Fibroblast of skin of left biceps (primary cell): ENCODE data around the gene ZNF189.
A peak's percentile ranks its signal among the peaks of the same experiment; 100 is the strongest.
"Not testable (repeated sequence)": the region's sequence is repeated elsewhere in the genome, so short reads cannot be mapped to it uniquely, and the experiment has no call there.

Experiments
- DNase-seq, 2 experiments: peaks; one replicate each; pipeline ENCODE4 v3.0.0-alpha.2; 2013; ENCODE audit warnings: low read depth in 2 of 2

Gene ZNF189

DNA sequence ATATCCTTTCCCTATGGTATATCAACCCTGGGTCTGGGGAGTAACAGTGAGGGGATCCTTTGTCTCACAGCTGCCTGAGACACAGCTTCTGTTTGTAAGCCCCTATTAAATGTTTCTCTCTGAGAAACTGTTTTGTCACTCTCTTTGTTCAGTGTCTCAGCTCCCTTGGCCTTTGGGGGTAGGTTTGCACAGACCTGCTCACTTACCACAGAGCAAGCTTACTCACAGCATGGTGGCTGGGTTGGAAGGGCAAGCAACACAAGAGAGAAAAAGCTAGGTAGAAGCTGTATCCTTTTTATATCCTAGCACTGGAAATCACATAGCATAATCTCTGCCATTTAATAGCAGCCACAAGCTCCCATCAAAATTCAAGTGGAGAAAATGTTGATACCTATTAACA, 18.4 kb upstream of the ZNF189 start:
- no peak for DNase-seq

DNA sequence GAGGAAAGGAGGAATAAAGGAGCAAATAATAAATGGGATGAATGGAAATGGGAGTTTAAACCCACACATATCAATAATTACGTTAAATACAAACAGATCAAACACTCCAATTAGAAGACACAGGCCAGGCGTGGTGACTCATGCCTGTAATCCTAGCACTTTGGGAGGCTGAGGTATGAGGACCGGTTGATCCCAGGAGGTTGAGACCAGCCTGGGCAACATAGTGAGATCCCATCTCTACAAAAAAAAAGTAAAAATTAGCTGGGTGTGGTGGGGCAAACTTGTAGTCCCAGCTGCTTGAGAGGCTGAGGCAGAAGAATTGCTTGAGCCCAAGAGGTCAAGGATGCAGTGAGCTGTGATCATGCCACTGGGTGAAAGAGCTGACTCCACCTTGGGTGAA, 17.5 kb upstream of the ZNF189 start:
- no peak for DNase-seq

DNA sequence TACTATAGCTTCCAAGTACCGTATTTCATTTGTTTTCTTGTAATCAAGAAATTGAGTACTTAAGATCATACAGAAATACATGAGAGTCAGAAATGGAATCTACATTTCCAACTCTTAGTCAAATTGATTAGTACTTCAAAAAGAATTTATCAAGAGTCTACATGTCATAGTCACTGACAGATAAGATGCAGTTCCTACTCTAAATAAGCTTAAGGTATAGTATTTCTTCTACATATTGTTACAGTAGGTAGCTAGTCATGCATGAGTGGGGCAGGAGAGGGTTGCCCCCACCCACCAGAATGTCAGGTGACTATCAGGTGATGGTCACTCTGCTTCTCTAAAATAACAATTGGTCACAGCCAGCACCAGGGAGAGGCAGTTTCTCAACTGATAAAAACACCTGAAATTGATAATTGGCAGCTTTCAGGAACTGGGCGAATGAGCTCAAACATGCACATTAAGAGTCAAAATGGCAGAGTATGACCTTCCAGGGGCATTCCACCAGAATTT, 16.8 kb upstream of the ZNF189 start:
- DNase-seq: no peak

DNA sequence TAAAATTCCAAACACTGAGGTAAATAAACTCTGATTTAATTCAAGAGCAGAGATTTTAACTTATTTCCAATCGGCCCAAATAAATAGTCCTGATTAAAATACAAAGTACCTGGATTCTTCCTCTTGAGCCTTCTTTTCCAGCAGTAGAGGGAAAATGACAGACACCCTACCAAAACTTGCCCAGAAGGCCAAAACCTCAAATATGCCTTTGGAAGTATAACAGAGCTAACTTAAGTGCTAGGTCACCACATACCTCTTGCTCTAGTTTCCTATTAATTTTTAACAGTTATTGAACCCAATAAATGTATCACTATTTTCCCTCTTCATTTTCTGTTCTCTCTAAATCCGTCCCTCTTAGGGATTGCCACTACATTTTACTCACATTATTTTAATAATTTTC, 15.3 kb upstream of the ZNF189 start:
- no peak for DNase-seq

DNA sequence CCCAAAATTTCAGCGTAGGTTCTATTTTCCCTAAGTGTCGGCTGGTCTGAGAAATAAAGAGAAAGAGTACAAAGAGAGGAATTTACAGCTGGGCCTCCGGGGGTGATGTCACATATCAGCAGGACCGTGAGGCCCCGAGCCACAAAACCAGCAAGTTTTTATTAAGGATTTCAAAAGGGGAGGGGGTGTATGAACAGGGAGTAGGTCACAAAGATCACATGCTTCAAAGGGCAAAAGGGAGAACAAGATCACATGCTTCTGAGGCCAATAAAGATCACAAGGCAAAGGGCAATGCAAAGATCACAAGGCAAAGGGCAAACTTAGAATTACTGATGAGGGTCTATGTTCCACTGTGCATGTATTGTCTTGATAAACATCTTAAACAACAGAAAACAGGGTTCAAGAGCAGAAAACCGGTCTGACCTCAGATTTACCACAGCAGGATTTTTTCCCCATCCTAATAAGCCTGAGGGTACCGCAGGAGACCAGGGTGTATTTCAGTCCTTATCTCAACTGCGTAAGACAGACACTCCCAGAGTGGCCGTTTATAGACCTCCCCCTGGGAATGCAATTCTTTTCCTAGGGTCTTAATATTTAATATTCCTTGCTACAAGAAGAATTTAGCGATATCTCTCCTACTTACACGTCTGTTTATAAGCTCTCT, 13.6 kb upstream of the ZNF189 start, which contains the start of gene BAAT:
Gene BAAT, minus strand, starts transcription at position 134 of the 664 bp plus-strand sequence. CDS start 13,602 bp downstream, outside the sequence.
- not testable (repeated sequence) for DNase-seq

DNA sequence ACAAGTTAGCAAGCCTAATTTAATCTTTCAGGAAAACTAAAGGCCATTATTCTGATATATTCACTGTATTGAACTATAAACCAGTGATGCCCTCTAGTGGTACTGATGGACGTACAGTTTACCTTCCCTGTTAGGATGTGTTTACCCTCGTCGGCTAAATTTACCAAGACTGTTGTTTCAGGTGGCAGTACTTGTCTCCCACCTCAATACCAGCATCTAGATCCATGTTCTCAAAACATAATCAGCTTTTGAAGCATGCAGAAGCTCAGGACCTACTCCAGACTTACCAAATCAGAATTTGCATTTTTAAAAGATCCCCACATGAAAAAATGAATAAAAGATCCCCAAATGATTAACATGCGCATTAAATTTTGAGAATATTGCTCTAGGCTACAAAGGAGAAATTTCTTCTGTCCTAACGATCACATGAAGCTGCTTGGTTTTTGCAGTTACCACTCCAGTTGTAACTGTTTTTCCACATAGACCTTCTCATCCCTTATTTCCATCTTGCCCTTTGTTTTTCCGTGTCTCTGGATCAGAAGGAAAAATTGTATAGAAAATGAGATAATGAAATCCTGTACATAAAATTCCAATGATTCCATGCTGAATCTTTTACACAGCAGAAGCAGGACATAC, 10.7 kb upstream of the ZNF189 start:
- DNase-seq: no peak

DNA sequence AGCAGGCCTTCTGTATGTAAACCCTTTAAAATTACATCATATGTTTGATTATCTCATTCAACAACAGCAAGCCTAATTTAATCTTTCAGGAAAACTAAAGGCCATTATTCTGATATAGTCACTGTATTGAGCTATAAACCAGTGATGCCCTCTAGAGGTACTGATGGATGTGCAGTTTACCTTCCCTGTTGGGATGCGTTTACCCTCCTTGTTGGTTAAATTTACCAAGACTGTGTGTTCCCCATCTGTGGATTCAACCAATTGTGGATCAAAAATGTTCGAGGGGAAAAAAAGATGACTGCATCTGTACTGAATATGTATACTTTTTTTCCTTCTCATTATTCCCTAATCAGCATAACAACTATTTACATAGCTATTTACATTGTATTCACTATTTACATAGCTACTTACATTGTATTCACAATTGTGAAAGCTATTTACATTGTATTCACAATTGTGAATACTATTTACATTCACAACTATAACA, 10.1 kb upstream of the ZNF189 start:
- no peak for DNase-seq

DNA sequence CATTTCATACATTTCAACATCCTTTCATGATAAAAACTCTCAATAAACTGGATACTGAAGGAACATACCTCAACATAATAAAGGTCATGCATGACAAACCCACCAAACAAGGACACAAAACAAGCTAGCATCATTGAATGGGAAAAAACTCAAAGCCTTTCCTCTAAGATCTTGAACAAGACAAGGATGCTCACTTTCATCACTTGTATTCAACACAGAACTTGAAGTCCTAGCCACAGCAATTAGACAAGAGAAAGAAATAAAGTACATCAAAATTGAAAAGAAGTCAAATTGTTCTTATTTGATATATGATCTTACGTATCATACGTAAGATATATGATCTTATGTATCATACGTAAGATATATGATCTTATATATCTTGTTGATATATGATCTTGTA, 5.5 kb upstream of the ZNF189 start:
- no peak for DNase-seq

DNA sequence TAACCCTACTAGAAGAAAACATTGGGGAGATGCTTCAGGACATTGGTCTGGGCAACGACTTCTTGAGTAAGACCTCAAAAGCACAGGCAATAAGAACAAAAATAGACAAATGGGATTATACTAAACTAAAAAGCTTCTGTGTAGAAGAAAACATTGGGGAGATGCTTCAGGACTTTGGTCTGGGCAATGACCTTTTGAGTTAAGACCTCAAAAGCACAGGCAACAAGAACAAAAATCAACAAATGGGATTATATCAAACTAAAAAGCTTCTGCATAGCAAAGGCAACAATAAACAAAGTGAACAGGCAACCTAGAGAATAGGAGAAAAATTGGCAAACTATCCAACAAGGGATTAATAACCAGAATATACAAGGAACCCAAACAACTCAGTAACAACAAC, 4.0 kb upstream of the ZNF189 start:
- no peak for DNase-seq

DNA sequence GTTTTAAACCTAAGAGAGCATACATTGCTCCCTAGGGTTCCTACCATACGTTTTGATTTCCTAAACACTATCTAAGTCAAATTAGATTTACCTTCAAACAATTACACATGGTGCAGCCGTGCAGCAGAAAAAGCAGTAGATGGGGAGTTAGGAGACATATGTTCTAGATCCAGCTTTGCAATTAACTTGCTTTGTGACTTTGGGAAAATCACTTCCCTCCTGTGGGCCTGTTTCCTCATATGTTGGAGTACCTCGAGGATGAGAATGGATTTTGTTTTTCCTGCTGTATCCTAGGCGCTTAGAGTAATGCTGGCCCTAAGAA, 944 bp upstream of the ZNF189 start:
- no peak for DNase-seq

DNA sequence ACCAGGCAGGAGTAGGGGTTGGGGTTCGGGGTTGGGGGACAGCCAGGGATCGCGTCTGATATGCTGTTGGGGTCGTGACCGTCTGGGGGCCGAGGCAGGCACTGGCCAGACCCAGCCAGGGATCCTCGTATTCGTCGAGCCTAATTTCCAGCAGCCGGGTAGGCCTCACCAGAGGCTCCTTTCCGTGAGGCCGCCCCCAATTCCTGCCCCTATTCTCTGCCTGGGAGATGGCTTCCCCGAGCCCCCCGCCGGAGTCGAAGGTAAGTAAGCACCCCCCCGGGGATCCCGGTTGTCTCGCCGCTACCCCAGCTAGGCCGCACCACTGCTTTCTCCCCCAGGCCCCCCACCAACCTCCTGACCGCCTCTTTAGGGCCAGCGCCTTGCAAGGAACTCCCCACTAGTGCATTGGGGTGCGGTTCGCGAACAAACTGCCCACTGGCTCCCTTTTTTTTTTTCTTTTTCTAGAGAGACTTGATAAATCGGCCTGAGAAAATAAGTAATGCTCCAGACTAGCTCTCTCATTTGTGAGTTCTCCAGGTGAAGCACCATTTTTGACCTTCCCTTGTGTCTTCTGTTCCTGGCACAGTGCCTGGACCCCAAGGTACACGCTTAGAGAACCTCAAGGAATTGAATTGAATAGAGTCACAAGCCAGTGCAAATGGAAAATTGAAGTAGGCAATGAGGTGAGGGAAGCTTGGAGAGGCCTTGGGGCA, 435 bp downstream of the ZNF189 start:
- DNase-seq: no peak

DNA sequence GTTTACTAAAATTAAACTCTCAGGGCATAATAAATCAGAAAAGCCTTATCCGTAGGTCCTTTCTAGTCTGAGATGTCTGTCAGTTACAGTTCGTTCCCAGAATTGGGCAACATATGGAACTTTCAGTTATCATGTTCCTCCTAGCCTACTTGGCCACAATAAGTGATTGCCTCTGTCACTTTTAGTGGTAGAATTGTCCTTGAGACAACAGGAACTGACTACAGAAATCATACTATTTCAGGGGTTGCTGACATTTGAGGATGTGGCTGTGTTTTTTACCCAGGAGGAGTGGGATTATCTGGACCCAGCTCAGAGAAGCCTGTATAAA, 956 bp downstream of the ZNF189 start:
- DNase-seq: no peak

DNA sequence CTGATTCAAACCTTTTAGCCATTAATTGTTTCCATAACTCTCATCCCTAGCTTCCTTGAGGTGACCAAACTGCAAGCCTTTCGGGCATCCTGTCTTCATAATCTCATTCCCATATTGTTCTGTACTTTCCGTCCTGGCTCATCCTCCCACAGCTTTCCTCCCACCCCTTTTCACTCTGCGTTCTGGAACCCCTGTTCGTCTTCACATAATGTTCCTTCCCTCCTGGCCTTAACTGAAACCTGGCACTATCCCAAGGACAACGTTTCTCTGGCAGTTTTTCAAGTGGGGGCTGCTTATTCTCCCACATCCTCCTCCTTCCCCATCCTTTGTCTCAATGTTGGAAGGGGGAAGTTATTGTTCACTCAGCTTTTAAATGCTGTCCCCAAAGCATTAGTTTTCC, 1.5 kb downstream of the ZNF189 start:
- DNase-seq: no peak

DNA sequence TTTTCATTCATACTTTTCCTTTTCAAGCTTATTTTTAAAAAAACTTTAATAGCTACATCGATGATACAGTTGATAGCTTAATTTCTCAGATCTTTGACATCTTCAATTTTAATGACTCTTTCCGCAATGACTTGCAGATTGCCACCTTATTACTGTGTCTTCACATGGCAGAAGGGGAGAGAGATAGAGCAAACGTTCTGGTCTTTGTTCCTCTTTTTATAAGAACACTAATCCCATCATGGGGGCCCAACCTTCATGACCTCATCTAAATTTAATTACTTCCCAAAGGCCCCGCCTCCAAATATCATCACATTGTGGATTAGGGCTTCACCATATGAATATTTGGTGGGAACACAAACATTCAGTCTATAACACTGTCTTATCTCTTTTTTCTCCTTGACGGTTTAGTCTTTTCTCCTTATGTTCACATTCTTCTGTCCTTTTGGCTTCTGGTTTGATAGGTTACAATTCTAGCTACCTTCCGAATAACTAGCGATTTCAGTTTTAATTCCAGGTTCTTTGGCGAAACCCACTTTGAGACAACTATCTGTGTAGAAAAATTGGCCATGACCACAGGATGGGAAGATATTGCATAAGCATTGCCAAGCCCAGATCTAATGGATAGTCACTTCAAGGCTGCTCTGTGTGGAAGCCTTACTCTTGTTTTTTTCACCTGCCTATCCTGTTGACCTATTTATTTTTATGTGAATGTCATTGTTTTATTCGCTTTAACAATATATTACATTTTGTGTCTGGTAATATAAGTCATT, 5.0 kb downstream of the ZNF189 start:
- no peak for DNase-seq

DNA sequence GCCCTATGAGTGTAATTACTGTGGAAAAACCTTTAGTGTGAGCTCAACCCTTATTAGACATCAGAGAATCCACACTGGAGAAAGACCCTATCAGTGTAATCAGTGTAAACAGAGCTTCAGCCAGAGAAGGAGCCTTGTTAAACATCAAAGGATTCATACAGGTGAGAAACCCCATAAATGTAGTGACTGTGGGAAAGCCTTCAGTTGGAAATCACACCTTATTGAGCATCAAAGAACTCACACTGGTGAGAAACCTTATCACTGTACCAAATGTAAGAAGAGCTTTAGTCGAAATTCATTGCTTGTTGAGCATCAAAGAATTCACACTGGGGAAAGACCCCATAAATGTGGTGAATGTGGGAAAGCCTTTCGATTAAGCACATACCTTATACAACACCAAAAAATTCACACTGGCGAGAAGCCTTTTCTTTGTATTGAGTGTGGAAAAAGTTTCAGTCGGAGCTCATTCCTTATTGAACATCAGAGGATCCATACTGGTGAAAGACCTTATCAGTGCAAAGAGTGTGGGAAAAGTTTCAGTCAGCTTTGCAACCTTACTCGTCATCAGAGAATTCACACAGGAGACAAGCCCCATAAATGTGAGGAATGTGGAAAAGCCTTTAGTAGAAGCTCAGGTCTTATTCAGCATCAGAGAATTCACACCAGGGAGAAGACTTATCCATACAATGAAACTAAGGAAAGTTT, 9.9 kb downstream of the ZNF189 start:
- DNase-seq: no peak

DNA sequence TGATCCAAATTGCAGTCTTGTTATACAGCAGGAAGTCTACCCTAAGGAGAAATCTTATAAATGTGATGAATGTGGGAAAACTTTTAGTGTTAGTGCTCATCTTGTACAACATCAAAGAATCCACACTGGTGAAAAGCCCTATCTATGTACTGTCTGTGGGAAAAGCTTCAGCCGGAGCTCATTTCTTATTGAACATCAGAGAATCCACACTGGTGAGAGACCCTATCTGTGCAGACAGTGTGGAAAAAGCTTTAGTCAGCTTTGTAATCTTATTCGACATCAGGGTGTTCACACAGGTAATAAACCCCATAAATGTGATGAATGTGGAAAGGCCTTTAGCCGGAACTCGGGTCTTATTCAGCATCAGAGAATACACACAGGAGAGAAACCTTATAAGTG, 10.4 kb downstream of the ZNF189 start:
- no peak for DNase-seq

DNA sequence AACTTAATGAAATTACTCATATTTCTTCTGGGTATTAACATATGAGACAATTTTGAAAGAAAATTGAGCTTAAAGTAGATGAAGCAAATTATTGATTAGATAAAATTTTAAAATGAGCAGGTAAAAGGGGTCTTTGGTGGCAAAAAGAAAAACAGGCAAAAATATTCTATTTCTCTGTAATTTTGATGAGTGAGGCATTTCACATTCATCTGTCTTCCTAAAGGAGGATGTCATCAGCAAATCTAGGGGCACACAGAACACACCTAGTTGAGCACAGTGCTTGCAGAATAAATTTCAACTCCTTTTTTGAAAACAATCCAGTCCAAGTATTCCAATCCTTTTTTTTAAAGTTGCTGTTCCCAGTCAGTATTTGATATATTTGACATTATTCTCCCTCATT, 16.2 kb downstream of the ZNF189 start:
- DNase-seq: no peak

DNA sequence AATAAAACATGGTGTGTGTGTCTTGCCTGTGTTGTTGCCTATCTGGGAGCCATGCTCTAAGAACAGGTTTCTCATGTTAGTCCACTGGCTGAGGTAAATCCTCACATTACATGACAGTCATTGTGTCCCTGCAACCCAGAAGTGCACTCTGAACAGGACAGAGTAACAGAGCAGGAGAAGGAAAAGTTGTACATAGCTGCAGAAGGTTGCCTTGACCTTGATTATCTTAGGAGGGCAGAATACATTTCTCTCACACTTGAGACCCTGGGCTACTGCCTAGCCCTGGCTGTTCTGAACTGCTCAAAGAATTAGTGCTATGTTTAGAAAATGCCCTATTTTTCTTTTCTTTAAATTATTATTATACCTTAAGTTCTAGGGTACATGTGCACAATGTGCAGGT, 16.9 kb downstream of the ZNF189 start:
- DNase-seq: no peak

DNA sequence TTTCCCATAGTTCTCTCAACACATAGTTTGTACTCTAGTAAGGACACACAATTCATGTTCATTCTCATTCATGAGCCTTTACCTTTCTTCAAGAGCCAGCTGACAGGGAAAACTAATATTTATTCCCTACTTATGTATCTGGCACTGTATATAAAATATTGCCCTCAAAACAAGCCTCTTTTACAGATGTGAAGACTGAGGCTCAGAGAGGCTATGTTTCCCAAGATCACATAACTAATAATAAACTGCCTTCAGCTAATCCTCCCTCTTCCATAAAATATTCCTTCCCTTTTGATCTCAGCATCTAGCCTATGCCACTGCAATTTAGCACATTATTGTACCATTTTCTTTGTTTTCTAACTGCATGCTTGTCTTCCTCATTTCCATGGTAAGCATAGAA, 18.7 kb downstream of the ZNF189 start:
- no peak for DNase-seq

DNA sequence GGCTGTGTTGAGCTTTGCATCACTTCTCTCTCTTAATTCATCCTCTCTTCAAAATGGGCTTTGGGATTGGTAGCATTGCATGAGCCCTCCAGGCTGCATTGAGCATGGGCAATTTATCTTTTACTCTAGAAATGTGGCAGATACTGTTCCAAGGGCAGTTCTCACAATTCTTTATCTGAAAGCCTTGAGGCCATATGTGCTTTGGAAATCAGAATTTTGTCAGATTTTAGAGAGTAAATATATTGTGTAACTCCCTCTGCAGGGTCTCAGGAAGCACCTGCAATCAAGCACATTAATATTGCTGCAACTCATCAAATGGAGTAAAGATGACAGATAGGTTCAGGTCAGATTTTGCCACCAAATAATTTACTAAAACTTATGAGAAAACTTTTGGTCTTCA, 19.3 kb downstream of the ZNF189 start:
- DNase-seq: no peak

DNA sequence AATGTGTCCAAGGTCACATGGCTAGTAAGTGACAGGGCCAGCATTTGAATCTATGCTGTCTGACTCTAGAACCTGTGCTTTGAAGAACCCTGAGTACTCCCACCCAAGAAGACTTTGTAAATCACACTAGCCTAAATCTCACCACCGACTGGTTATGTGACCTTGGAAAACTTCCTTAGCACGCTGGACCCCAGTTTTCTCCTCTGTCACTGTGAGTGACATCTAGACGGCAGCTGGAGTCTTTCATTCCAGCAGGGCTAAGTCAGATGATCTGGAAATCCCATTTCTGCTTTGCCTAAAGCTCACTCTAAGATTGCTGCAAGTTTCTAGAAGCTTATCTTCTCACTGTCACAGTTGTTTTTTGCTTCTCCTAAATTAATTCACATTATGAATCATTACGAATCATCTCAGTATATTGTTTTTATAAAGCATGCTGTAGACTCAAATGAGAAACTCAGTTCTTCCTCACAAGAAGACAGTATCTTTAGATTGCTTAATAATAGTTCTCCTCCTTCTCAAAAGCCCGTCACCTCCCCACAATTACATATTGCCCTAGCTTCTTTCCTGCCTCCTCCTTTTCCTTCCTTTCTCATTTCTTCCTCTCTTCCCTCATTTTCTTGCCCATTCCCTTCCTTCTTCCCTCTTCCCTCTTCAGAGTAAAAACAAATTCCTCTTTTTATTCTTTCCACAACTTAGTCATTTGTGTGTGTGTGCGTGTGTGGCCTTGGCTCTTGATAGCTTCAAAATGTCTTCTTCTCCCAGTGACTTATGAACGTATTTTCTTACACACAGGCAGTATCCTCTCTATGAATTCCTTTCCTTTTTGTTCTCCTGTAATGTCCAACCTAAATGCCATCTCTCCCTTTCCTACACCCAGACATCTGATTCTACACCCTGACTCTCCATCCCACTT, 20.1 kb downstream of the ZNF189 start:
- DNase-seq: peak; percentile 5 to 13
